SJCRH30 (cell line): ENCODE data around the gene EXOSC5. TPM values are rescaled to one million over a fixed set of nuclear protein-coding genes. Genes with fewer than 3 reads are reported as not detected.
"Not testable (repeated sequence)": the region's sequence is repeated elsewhere in the genome, so short reads cannot be mapped to it uniquely, and the experiment has no call there.

Experiments
- DNase-seq, 2 experiments: peaks; one replicate each; pipeline ENCODE4 v3.0.0-alpha.2; 2015 to 2020
- H3K27ac ChIP-seq: fragments of 250-450 bp; sonication (Bioruptor Pico); 2 replicates; pipeline ENCODE4 v1.5.1; 2020; ENCODE audit warnings: mild to moderate bottlenecking, moderate library complexity
- H3K27me3 ChIP-seq: fragments of 250-450 bp; sonication (Bioruptor Pico); 2 replicates; pipeline ENCODE4 v1.5.1; 2020; ENCODE audit warnings: mild to moderate bottlenecking, moderate library complexity
- H3K36me3 ChIP-seq: fragments of 250-450 bp; sonication (Bioruptor Pico); 2 replicates; pipeline ENCODE4 v1.5.1; 2020; ENCODE audit warnings: mild to moderate bottlenecking, moderate library complexity
- H3K4me1 ChIP-seq: fragments of 250-450 bp; sonication (Bioruptor Pico); 2 replicates; pipeline ENCODE4 v1.5.1; 2020; ENCODE audit warnings: mild to moderate bottlenecking, moderate library complexity
- H3K4me3 ChIP-seq: fragments of 250-450 bp; sonication (Bioruptor Pico); 2 replicates; pipeline ENCODE4 v1.5.1; 2020; ENCODE audit warnings: mild to moderate bottlenecking, moderate library complexity
- H3K9me3 ChIP-seq: fragments of 250-450 bp; sonication (Bioruptor Pico); replicated peaks from 2 replicates; pipeline ENCODE4 v1.5.1; 2020; ENCODE audit warnings: mild to moderate bottlenecking, moderate library complexity
- total RNA-seq: library from RNA; depleted of rRNA; stranded (reverse); fragments of >200 nt; shearing (Covaris generic); gene quantifications from 2 replicates; pipeline ENCODE4 v1.2.3, GENCODE V29; 2014; rRNA removed

The EXOSC5 gene
- total RNA-seq: 59.9 and 68.6 TPM in 2 replicates

GRCh38 chr19:41397086-41398049 lies at the start of gene EXOSC5, which contains the start of gene BCKDHA:
EXOSC5 (minus strand) TSS chr19:41397359; CDS start chr19:41397328, 31 bp downstream.
BCKDHA (plus strand) TSS chr19:41397818; CDS start chr19:41397828, 10 bp downstream.
- Histone ChIP-seq H3K4me3 (peak within 1 kb of the TSS; percentile 92), H3K4me1 (peaks cover 7% of the 10 kb centered on the region; the same call in 1 of the 2 replicates), H3K36me3 (0 out of 2 replicates have a peak, but pooled peaks cover 5% of the 10 kb centered on the region), H3K9me3 (no peaks in the 10 kb centered on the region), H3K27me3 (no peaks in the 10 kb centered on the region), H3K27ac (peak within 1 kb of the TSS; percentile 97)
- DNase-seq: peak; percentile 100

DNA sequence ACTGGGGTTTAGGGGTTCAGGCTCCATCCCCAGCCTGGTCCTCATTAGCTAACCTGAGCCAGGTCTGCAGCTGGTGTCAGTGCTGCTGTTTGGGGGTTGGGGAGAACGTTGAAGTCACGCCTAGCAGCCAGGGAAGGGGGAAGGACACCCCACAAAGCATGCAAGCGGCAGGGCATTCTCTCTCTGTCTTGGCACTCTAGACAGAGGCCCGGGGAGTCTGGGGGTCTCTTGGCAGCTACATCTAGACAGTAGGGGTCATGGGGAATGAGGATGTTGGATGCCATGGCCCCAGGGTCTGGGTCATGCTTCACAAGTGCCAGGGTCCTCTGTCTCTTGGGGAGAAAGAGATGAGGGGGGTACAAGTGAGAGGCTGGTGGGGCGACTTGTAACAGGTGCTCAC lies 48.4 kb upstream of the EXOSC5 start:
- H3K27me3 ChIP-seq: no peaks in the 10 kb centered on the region; the same call in 1 of the 2 replicates
- H3K9me3 ChIP-seq: no peaks in the 10 kb centered on the region
- H3K36me3 ChIP-seq: no peaks in the 10 kb centered on the region
- H3K27ac ChIP-seq: no peak overlapping the region
- no peak overlapping the region for H3K4me3 ChIP-seq
- no peak for DNase-seq
- H3K4me1 ChIP-seq: no peaks in the 10 kb centered on the region

DNA sequence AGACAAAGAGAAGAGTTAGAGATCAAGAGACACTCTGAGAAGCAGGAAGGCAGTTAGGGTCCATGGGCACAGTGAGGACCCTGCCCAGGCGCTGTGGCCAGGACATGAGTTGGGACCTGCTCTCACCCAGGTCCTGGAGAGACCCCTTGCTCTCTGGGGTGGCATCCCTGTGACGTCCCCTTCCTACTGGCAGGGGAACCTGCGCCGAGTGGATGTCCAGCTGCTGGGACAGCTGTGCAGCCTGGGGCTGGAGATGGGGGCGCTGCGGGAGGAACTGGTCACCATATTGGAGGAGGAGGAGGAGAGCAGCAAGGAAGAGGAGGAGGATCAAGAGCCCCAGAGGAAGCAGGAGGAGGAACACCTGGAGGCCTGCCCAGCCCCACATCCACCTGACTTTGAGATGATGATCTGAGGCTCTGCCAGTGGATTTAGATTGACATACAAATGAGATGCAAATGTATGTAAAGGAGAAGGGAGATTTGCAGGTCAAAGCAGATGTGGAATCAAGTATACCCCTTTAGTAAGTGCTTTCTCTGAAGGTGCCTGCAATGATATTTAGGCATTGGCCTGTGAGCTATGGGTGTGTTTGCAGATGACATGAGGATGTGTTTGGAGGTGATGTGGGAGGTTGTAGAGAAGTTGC lies 46.8 kb upstream of the EXOSC5 start:
- no peak overlapping the region for H3K4me3 ChIP-seq
- no peak overlapping the region for H3K27ac ChIP-seq
- H3K4me1 ChIP-seq: no peaks in the 10 kb centered on the region
- no peaks in the 10 kb centered on the region for H3K9me3 ChIP-seq
- H3K27me3 ChIP-seq: no peaks in the 10 kb centered on the region; the same call in 1 of the 2 replicates
- peak in 1 of 2 experiments; percentile 7 for DNase-seq
- H3K36me3 ChIP-seq: no peaks in the 10 kb centered on the region

DNA sequence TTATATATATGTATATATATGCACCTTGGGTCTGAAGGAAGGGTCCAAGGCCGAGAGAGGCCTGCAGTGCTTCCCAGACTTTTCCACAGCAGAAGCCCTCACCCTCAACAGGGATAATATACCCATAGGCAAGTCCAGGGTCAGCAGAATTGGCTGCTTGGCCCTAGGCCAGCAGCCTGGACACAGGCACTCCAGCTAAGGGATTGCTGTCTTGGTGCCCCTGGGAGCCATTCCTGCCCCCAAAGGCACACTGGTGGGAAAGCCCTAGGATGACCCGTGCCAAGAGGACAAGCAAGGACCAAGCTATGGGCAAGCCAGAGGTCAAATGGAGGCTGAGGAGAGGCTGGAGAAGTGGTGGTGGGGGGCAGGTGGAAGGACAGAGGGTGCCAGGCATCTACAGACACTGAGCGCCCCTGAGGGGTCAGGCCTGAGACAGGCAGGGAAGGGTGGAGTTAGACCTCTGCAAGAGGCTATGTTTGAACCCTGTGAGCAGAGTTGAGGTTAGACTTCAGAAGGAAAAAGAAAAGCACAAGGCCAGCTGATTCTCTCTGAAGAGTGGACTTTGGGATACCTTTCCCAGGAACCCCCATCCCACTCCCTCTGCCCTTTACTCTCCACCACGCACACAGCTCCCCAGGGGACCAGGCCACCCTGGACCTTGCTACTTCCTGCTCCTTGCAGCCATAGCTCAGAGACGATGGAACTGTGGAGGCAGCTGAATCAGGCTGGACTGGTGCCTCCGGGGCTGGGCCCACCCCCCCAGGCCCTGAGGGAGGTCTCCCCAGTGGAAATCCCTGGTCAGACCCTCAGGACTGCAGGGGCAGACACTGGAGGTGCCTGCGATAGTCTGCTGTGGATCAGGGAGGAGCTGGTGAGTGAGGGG lies 45.6 kb upstream of the EXOSC5 start, which contains the start of gene ERICH4:
TSS of gene ERICH4 (plus strand) at position 684 of the 883 bp plus-strand sequence. CDS start at position 698, 14 bp downstream.
- H3K27ac ChIP-seq: no peak within 1 kb of the TSS
- H3K36me3 ChIP-seq: no peaks in the 10 kb centered on the region; the same call in 1 of the 2 replicates
- H3K4me1 ChIP-seq: 0 out of 2 replicates have a peak, but pooled peaks cover 2% of the 10 kb centered on the region
- no peaks in the 10 kb centered on the region for H3K9me3 ChIP-seq
- H3K4me3 ChIP-seq: no peak within 1 kb of the TSS
- H3K27me3 ChIP-seq: no peaks in the 10 kb centered on the region; the same call in 1 of the 2 replicates
- no peak for DNase-seq

DNA sequence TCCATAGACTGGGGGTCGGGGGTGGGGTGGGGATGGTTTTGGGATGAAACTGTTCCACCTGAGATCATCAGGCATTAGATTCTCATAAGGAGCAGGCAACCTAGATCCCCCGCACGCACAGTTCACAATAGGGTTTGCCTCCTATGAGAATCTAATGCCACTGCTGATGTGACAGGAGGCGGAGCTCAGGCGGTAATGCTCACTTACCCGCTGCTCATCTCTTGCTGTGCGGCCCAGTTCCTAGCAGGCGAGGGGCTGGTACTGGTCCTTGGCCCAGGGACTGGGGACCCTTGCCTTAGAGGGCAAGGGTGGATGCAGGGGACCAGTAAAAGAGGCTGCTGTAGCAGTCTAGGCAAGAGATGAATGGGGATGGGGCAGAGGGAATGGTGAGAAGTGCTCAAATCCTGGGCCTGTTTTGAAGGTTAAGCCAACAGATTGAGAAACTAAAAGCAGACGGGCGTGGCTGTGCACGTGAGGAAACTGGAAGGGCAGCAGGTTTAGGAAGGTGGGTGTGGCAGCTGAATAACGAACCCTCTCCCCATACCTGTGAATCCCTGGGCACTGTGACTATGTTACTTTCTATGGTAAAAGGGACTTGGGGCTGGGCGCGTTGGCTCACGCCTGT lies 44.3 kb upstream of the EXOSC5 start:
- Histone ChIP-seq H3K9me3 (no peaks in the 10 kb centered on the region), H3K27ac (no peak overlapping the region), H3K27me3 (no peaks in the 10 kb centered on the region; the same call in 1 of the 2 replicates), H3K4me3 (no peak overlapping the region), H3K36me3 (no peaks in the 10 kb centered on the region; the same call in 1 of the 2 replicates), H3K4me1 (0 out of 2 replicates have a peak, but pooled peaks cover 2% of the 10 kb centered on the region)
- no peak for DNase-seq

DNA sequence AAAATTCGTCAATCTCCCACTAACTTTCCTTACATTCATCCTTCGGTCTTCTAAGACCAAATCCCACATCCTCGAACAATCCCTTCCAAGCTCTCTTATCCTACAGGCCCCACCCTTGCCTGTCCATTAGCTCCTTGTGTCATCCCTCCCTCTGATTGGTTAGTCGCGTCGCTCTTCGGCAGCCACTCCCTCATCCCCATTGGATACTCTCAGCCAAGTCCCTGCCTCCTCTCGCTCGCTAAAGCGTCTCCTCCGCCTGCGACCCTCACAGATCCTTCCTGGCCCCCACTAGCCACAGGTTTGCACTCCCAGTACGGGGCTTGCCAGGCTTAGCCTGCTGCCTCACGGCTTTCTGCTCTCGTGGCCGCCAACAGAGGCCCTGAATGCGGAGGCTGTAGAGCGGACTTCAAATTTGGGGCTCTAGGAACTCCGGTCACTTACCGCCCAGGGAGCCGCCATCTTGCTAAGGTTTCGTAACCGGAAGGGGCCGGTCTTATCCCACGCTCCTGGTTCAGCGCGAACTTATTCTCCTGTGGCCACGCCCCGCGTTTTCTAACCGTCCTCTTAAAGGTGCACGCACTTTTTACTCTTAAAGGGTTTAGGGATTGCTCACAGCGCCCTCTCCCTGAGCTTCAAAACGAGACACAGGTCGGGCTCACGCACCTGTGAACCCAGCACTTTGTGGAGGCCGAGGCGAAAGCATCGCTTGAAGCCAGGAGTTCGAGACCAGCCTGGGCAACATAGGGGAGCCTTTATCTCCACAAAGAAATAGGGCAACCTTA lies 42.5 kb upstream of the EXOSC5 start, which contains the start of gene DMAC2:
TSS of gene DMAC2 (minus strand) at position 472 of the 782 bp plus-strand sequence. CDS start at position 459, 13 bp downstream.
- Histone ChIP-seq H3K4me3 (peak within 1 kb of the TSS; percentile 86), H3K9me3 (no peaks in the 10 kb centered on the region), H3K4me1 (0 out of 2 replicates have a peak, but pooled peaks cover 2% of the 10 kb centered on the region), H3K27me3 (no peaks in the 10 kb centered on the region), H3K36me3 (no peaks in the 10 kb centered on the region; the same call in 1 of the 2 replicates), H3K27ac (peak within 1 kb of the TSS; percentile 85)
- peak; percentile 99 to 100 for DNase-seq

DNA sequence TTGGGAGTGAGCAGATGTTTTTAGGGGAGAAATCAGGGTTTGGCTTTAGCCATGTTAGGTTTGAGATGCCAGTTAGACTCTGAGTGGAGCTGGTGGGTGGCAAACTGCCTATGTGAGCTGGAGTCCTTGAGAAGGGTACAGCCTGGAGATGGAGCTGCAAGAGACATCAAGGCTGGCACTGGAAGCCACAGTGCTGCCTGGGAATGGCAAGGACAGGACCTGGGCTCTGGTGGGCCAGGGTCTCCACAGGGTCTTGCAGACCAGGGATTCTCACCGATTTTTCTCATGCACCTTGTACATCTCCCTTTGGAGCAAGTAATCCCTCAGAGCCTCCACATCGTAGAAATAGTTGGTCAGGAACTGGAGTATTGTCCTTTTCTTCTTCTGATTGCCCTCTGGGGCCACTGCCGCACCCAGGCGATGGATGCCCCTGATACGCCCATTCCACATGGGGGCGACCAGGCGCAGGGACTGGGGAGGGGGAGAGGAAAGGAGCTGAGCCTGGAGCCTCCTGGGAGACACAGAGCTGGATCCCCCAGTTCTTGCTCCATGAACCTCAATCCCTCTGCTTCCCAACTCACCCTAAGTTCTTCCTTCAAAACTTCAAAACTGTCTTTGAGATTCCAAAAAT lies 40.9 kb upstream of the EXOSC5 start:
- Histone ChIP-seq H3K27me3 (no peaks in the 10 kb centered on the region), H3K27ac (no peak overlapping the region), H3K36me3 (no peaks in the 10 kb centered on the region; the same call in none of the 2 replicates), H3K4me3 (no peak overlapping the region), H3K4me1 (0 out of 2 replicates have a peak, but pooled peaks cover 2% of the 10 kb centered on the region), H3K9me3 (no peaks in the 10 kb centered on the region)
- DNase-seq: no peak

DNA sequence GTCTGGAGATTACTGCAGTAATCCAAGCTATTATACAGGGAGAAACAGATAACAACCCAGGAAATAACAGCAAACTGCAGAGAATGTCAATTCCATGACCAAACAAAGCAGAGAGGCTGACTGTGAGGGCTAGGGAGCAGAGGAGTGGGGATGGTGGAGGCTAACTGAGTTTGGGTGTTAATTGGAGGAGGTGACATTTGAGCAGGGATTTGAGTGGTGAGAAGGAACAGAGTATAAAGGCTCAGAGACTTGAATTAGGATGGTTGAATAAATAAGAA lies 39.5 kb upstream of the EXOSC5 start:
- 0 out of 2 replicates have a peak, but pooled peaks cover 2% of the 10 kb centered on the region for H3K4me1 ChIP-seq
- H3K27me3 ChIP-seq: no peaks in the 10 kb centered on the region
- no peak overlapping the region for H3K4me3 ChIP-seq
- H3K27ac ChIP-seq: no peak overlapping the region
- DNase-seq: no peak
- no peaks in the 10 kb centered on the region for H3K9me3 ChIP-seq
- peaks cover 5% of the 10 kb centered on the region for H3K36me3 ChIP-seq

DNA sequence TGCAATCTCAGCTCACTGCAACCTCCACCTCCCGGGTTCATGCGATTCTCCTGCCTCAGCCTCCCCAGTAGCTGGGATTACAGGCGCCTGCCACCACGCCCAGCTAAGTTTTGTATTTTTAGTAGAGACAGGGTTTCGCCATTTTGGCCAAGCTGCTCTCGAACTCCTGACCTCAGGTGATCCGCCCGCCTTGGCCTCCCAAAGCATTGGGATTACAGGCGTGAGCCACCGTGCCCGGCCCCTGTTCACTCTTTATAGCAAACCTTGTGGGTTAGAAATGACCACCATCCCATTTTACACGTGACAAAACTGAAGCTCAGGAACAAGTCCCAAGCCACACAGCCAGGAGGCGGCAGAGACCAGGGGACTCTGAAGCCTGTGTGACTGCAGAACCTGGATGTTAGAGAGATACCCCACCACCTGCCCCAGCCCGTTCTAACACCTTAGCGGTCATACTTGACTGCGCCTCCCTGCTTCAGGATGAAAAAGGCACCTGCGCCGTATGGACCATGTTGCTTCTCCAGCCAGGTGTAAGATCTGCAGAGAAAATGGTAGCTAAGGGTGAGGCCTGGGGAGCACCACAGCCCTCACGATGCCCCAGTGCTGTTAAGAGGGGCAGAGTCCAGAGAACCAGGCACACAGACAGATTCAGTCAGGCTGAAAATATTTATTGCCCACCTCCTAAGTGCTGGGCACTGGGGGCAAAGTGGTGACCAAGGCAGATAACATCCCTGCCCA lies 38.9 kb upstream of the EXOSC5 start:
- Histone ChIP-seq H3K9me3 (no peaks in the 10 kb centered on the region), H3K36me3 (peaks cover 5% of the 10 kb centered on the region), H3K27ac (no peak overlapping the region), H3K4me3 (no peak overlapping the region), H3K27me3 (no peaks in the 10 kb centered on the region), H3K4me1 (peaks cover 5% of the 10 kb centered on the region; the same call in 1 of the 2 replicates)
- no peak for DNase-seq

- H3K9me3 ChIP-seq, H3K4me3 ChIP-seq, DNase-seq, H3K27me3 ChIP-seq, H3K27ac ChIP-seq, H3K36me3 ChIP-seq: not testable (repeated sequence)
- peaks cover 11% of the 10 kb centered on the region for H3K4me1 ChIP-seq
These were observed 38.2 kb upstream of the EXOSC5 start for GRCh38 chr19:41435376-41435775.

GRCh38 chr19:41434450-41434849 lies 37.3 kb upstream of the EXOSC5 start:
- H3K27ac ChIP-seq: no peak overlapping the region
- no peak for DNase-seq
- H3K4me3 ChIP-seq: no peak overlapping the region
- peaks cover 5% of the 10 kb centered on the region for H3K36me3 ChIP-seq
- peaks cover 11% of the 10 kb centered on the region for H3K4me1 ChIP-seq
- H3K27me3 ChIP-seq: no peaks in the 10 kb centered on the region
- H3K9me3 ChIP-seq: no peaks in the 10 kb centered on the region

- H3K36me3 ChIP-seq: peaks cover 5% of the 10 kb centered on the region
- peaks cover 19% of the 10 kb centered on the region for H3K4me1 ChIP-seq
- H3K27ac ChIP-seq: no peak overlapping the region
- no peaks in the 10 kb centered on the region for H3K9me3 ChIP-seq
- no peak for DNase-seq
- no peak overlapping the region for H3K4me3 ChIP-seq
- H3K27me3 ChIP-seq: no peaks in the 10 kb centered on the region
These were observed 36.0 kb upstream of the EXOSC5 start for GRCh38 chr19:41433171-41433570.
